Esophagus squamous epithelium (tissue), 5 donors: ENCODE results near the gene FHAD1. TPM values are rescaled to one million over a fixed set of nuclear protein-coding genes. Genes with fewer than 3 reads are reported as not detected.

Source experiments
- DNase-seq: peaks from one replicate; lab custom pipeline; 2025; lab: John Stamatoyannopoulos, UW
- H3K27ac ChIP-seq, 4 donors: fragments of 200-600 bp; sonication (generic); one replicate each; pipeline ENCODE4 v1.5.1; 2016 to 2019; ENCODE audit warnings: mild to moderate bottlenecking in 1 of 4
- H3K27me3 ChIP-seq, 4 donors: fragments of 200-600 bp; sonication (generic); 1 replicate in 3 of 4; 2 replicates in 1 of 4; pipeline versions ENCODE4 v1.5.1 to v1.6.0; 2017 to 2021; ENCODE audit warnings: antibody characterized with exemption in 1 of 4
- H3K36me3 ChIP-seq, 3 donors: fragments of 200-600 bp; sonication (generic); one replicate each; pipeline ENCODE4 v1.5.1; 2016 to 2019
- H3K4me1 ChIP-seq, 3 donors: fragments of 200-600 bp; sonication (generic); one replicate each; pipeline ENCODE4 v1.5.1; 2017 to 2019
- H3K4me3 ChIP-seq, 4 donors: fragments of 200-600 bp; sonication (generic); 1 replicate in 3 of 4; 2 replicates in 1 of 4; pipeline ENCODE4 v1.5.1; 2016 to 2019; ENCODE audit warnings: mild to moderate bottlenecking in 2 of 4, moderate library complexity in 1 of 4
- H3K9me3 ChIP-seq, 3 donors: fragments of 200-600 bp; sonication (generic); one replicate each; pipeline ENCODE4 v1.5.1; 2016 to 2019
- CTCF ChIP-seq, 6 experiments: fragments of 450-650 bp in 4 of 6; fragments of 200-600 bp in 2 of 6; sonication (generic) in 2 of 6; IDR thresholded peaks; one replicate each; pipeline ENCODE4 v1.5.1; 2016 to 2019; ENCODE audit warnings: antibody characterized with exemption in 6 of 6, mild to moderate bottlenecking in 4 of 6, moderate library complexity in 4 of 6
- POLR2A ChIP-seq, 4 donors: fragments of 450-650 bp; IDR thresholded peaks; one replicate each; pipeline ENCODE4 v1.6.1; 2017; ENCODE audit warnings: antibody characterized with exemption in 4 of 4, mild to moderate bottlenecking in 4 of 4, moderate library complexity in 3 of 4
- WGBS, 2 donors: methylation state at CpG; one replicate each; pipeline ENCODE4 v1.1.5; 2018; 5-methylcytosine and 5-hydroxymethylcytosine counted together
- intact Hi-C: fragments of 100-400 bp; cut with DNase I; formaldehyde crosslinking; loops from one replicate; pipeline ENCODE4 v1.15.0; 2022
- total RNA-seq, 4 donors: library from RNA; depleted of rRNA; stranded (reverse); fragments of >200 nt; gene quantifications; one replicate each; pipeline ENCODE4 v1.1.0, GENCODE V29; 2016
- donor health status: DM: yes; HTN: yes; CAD: no.

The FHAD1 gene
- total RNA-seq, 4 donors from 2014 or later, result 0.57 TPM; not detected in 3

GRCh38 chr1:15215116-15215515 lies 31.9 kb upstream of the FHAD1 start:
- Histone ChIP-seq H3K4me3 (no peak overlapping the region), H3K9me3 (no peaks in the 10 kb centered on the region), H3K27ac (peak overlapping the region in 3 of 4 donors; percentile 50 to 68 (median 65)), H3K36me3 (peaks cover 0 to 10% (median 8%) of the 10 kb centered on the region in 3 donors), H3K4me1 (peaks cover 0 to 47% (median 22%) of the 10 kb centered on the region in 3 donors), H3K27me3 (no peaks in the 10 kb centered on the region)
- no peak for DNase-seq
- intact Hi-C loops, result loop anchor here (10.0 kb wide), 1 partner anchor 90 kb away; no protein-coding TSS in a partner anchor
- no peak for TF ChIP-seq CTCF (IDR thresholded peaks at IDR 0.05)
- no peak for TF ChIP-seq POLR2A (IDR thresholded peaks at IDR 0.05)
- WGBS, 2 donors, result 76 to 80% methylated on average over 6 to 11 of the region's 23 CpGs

- 100% methylated on average over 1 of the region's 1 CpG for WGBS, 2 donors
These were observed 29.4 kb upstream of the FHAD1 start for GRCh38 chr1:15217654-15218053.

GRCh38 chr1:15218287-15219279 lies 28.4 kb upstream of the FHAD1 start:
- Histone ChIP-seq H3K9me3 (no peaks in the 10 kb centered on the region), H3K27me3 (no peaks in the 10 kb centered on the region), H3K4me1 (peaks cover 0 to 29% (median 16%) of the 10 kb centered on the region in 3 donors), H3K27ac (no peak overlapping the region), H3K4me3 (no peak overlapping the region), H3K36me3 (peaks cover 0 to 18% (median 8%) of the 10 kb centered on the region in 3 donors)
- intact Hi-C loops, result loop anchor here (10.0 kb wide), 1 partner anchor 94 kb away; no protein-coding TSS in a partner anchor
- WGBS, 2 donors, result 66 to 68% methylated on average over 6 of the region's 6 CpGs
- TF ChIP-seq POLR2A (IDR thresholded peaks at IDR 0.05) (no peak), CTCF (IDR thresholded peaks at IDR 0.05) (no peak)
- no peak for DNase-seq

More at GRCh38 chr1:15217654-15218053, 29.4 kb upstream of the FHAD1 start:
- peaks cover 0 to 36% (median 20%) of the 10 kb centered on the region in 3 donors for H3K4me1 ChIP-seq
- TF ChIP-seq POLR2A (IDR thresholded peaks at IDR 0.05) (no peak), CTCF (IDR thresholded peaks at IDR 0.05) (no peak)
- H3K36me3 ChIP-seq, result peaks cover 0 to 18% (median 8%) of the 10 kb centered on the region in 3 donors
- DNase-seq, result no peak
- H3K9me3 ChIP-seq, result no peaks in the 10 kb centered on the region
- intact Hi-C loops, result loop anchor here (10.0 kb wide), 1 partner anchor 93 kb away; no protein-coding TSS in a partner anchor
- no peak overlapping the region for H3K27ac ChIP-seq
- H3K4me3 ChIP-seq, result no peak overlapping the region
- no peaks in the 10 kb centered on the region for H3K27me3 ChIP-seq

- TF ChIP-seq CTCF (IDR thresholded peaks at IDR 0.05), result no peak
- no peak for TF ChIP-seq POLR2A (IDR thresholded peaks at IDR 0.05)
- intact Hi-C loops, result loop anchor here (10.0 kb wide), 1 partner anchor 95 kb away; no protein-coding TSS in a partner anchor
- 84 to 85% methylated on average over 13 to 17 of the region's 22 CpGs for WGBS, 2 donors
- Histone ChIP-seq H3K36me3 (peaks cover 0 to 18% (median 8%) of the 10 kb centered on the region in 3 donors), H3K9me3 (no peaks in the 10 kb centered on the region), H3K4me3 (no peak overlapping the region), H3K4me1 (peaks cover 0 to 24% (median 9%) of the 10 kb centered on the region in 3 donors), H3K27me3 (no peaks in the 10 kb centered on the region), H3K27ac (no peak overlapping the region)
- no peak for DNase-seq
These were observed 27.6 kb upstream of the FHAD1 start for GRCh38 chr1:15219280-15220023.
